Loucy (cell line): ENCODE results near the gene CDR2.

Experiments
- CTCF ChIP-seq: fragments of 200-600 bp; sonication (generic); conservative IDR thresholded peaks from 2 replicates; pipeline ENCODE4 v1.5.1; 2014; ENCODE audit warnings: mild to moderate bottlenecking, antibody characterized with exemption, low read length
- EZH2phosphoT487 ChIP-seq: fragments of 200-600 bp; IDR thresholded peaks from 2 replicates; pipeline ENCODE4 v1.6.1; 2018; ENCODE audit warnings: antibody characterized with exemption, mild to moderate bottlenecking, moderate library complexity, borderline replicate concordance

- TF ChIP-seq CTCF (no peak), EZH2phosphoT487 (no peak)
Observed at GRCh38 chr16:22359679-22360078, 14.7 kb downstream of the CDR2 start.
